RWPE2 (cell line): ENCODE results near the gene NSD1.
A peak's percentile ranks its signal among the peaks of the same experiment; 100 is the strongest.

Experiments used
- ATAC-seq: fragments of 200-7000 bp; cut with Tn5 transposase; 3 replicates; pipeline ENCODE4 v1.9.1; 2021; ENCODE audit warnings: low read depth
- DNase-seq: peaks from one replicate; pipeline ENCODE4 v3.0.0-alpha.2; 2020; ENCODE audit warnings: low spot score
- H3K27ac ChIP-seq: fragments of 450-650 bp; 2 replicates; pipeline ENCODE4 v1.5.1; 2017; ENCODE audit warnings: mild to moderate bottlenecking; ENCODE audit not compliant: poor library complexity, severe bottlenecking
- H3K27me3 ChIP-seq: fragments of 250-450 bp; sonication (Bioruptor Pico); 2 replicates; pipeline ENCODE4 v1.5.1; 2021; ENCODE audit warnings: mild to moderate bottlenecking, moderate library complexity; ENCODE audit not compliant: insufficient read depth, poor library complexity, severe bottlenecking
- H3K36me3 ChIP-seq: fragments of 250-450 bp; sonication (Bioruptor Pico); 2 replicates; pipeline ENCODE4 v1.5.1; 2020; ENCODE audit warnings: low read depth, mild to moderate bottlenecking, moderate library complexity
- H3K4me1 ChIP-seq: fragments of 250-450 bp; sonication (Bioruptor Pico); 2 replicates; pipeline ENCODE4 v1.5.1; 2021; ENCODE audit warnings: mild to moderate bottlenecking, moderate library complexity; ENCODE audit not compliant: insufficient read depth, poor library complexity, severe bottlenecking
- H3K4me3 ChIP-seq: fragments of 250-450 bp; sonication (Bioruptor Pico); 2 replicates; pipeline ENCODE4 v1.5.1; 2021; ENCODE audit warnings: mild to moderate bottlenecking, moderate library complexity; ENCODE audit not compliant: severe bottlenecking
- H3K9me3 ChIP-seq: fragments of 250-450 bp; sonication (Bioruptor Pico); 2 replicates; pipeline ENCODE4 v1.5.1; 2021; ENCODE audit warnings: mild to moderate bottlenecking, moderate library complexity; ENCODE audit not compliant: severe bottlenecking
- CTCF ChIP-seq: fragments of 450-650 bp; IDR thresholded peaks from one replicate; pipeline ENCODE4 v1.5.1; 2017; ENCODE audit warnings: mild to moderate bottlenecking, moderate library complexity; ENCODE audit not compliant: poor library complexity, severe bottlenecking

The NSD1 gene

GRCh38 chr5:177112589-177113220 lies 20.9 kb upstream of the NSD1 start:
- no peaks in the 10 kb centered on the region for H3K4me1 ChIP-seq

GRCh38 chr5:177113566-177114424 lies 19.8 kb upstream of the NSD1 start:
- Histone ChIP-seq H3K27me3 (no peaks in the 10 kb centered on the region), H3K4me3 (no peak overlapping the region), H3K4me1 (no peaks in the 10 kb centered on the region), H3K36me3 (no peaks in the 10 kb centered on the region), H3K9me3 (no peaks in the 10 kb centered on the region), H3K27ac (no peak overlapping the region)
- TF ChIP-seq CTCF, result peak; percentile 99
- DNase-seq (no peak), ATAC-seq (peak; percentile 52)

More at GRCh38 chr5:177112589-177113220, 20.9 kb upstream of the NSD1 start:
- H3K9me3 ChIP-seq, result no peaks in the 10 kb centered on the region
- no peak overlapping the region for H3K27ac ChIP-seq
- H3K27me3 ChIP-seq, result no peaks in the 10 kb centered on the region
- H3K4me3 ChIP-seq, result no peak overlapping the region
- DNase-seq (no peak), ATAC-seq (no peak)
- no peak for TF ChIP-seq CTCF
- H3K36me3 ChIP-seq, result no peaks in the 10 kb centered on the region

- Histone ChIP-seq H3K4me3 (no peak overlapping the region), H3K27ac (no peak overlapping the region), H3K4me1 (no peaks in the 10 kb centered on the region), H3K36me3 (no peaks in the 10 kb centered on the region), H3K9me3 (no peaks in the 10 kb centered on the region), H3K27me3 (no peaks in the 10 kb centered on the region)
- DNase-seq, result no peak
- no peak for TF ChIP-seq CTCF
- ATAC-seq, result peak; percentile 85
Observed at GRCh38 chr5:177116631-177117373, 16.8 kb upstream of the NSD1 start.

GRCh38 chr5:177117441-177118045 lies 16.0 kb upstream of the NSD1 start:
- Histone ChIP-seq H3K4me1 (no peaks in the 10 kb centered on the region), H3K36me3 (no peaks in the 10 kb centered on the region), H3K27ac (no peak overlapping the region), H3K9me3 (no peaks in the 10 kb centered on the region), H3K4me3 (no peak overlapping the region), H3K27me3 (no peaks in the 10 kb centered on the region)
- DNase-seq, result no peak
- TF ChIP-seq CTCF, result no peak
- no peak for ATAC-seq
